Bronchial epithelial cell (primary cell): Measurements from ENCODE around the gene CHN1. TPM values are rescaled to one million over a fixed set of nuclear protein-coding genes. Genes with fewer than 3 reads are reported as not detected.
A peak's percentile ranks its signal among the peaks of the same experiment; 100 is the strongest.

Source experiments
- DNase-seq: peaks from one replicate; pipeline ENCODE4 v3.0.0-alpha.2; 2010; ENCODE audit warnings: low read depth
- FAIRE-seq: peaks from 2 replicates; lab custom pipeline; 2011; peaks lifted over from hg19 to GRCh38; lab: Jason Lieb, UNC
- H3K27me3 ChIP-seq: 2 replicates; pipeline ENCODE4 v1.5.1; 2011; ENCODE audit warnings: low read length; ENCODE audit not compliant: control insufficient read depth, insufficient read depth
- H3K36me3 ChIP-seq: 2 replicates; pipeline ENCODE4 v1.5.1; 2011; ENCODE audit warnings: low read length; ENCODE audit not compliant: control insufficient read depth, insufficient read depth
- H3K4me3 ChIP-seq: 2 replicates; pipeline ENCODE4 v1.5.1; 2011; ENCODE audit warnings: mild to moderate bottlenecking, low read depth, low read length, control low read depth
- total RNA-seq: library from RNA; depleted of rRNA; stranded (reverse); fragments of >200 nt; gene quantifications from 2 replicates; pipeline ENCODE4 v1.2.1, GENCODE V29; 2014
- TF ChIP-seq, protein P1 (sequence below): IDR thresholded peaks from 2 replicates; pipeline ENCODE4 v1.5.1; 2011; ENCODE audit warnings: mild to moderate bottlenecking, moderate library complexity, low read length, control low read depth, inconsistent platforms; ENCODE audit not compliant: insufficient read depth, severe bottlenecking

Gene CHN1, protein sequence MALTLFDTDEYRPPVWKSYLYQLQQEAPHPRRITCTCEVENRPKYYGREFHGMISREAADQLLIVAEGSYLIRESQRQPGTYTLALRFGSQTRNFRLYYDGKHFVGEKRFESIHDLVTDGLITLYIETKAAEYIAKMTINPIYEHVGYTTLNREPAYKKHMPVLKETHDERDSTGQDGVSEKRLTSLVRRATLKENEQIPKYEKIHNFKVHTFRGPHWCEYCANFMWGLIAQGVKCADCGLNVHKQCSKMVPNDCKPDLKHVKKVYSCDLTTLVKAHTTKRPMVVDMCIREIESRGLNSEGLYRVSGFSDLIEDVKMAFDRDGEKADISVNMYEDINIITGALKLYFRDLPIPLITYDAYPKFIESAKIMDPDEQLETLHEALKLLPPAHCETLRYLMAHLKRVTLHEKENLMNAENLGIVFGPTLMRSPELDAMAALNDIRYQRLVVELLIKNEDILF
- 0.64 and 2.6 TPM in 2 replicates for total RNA-seq

DNA sequence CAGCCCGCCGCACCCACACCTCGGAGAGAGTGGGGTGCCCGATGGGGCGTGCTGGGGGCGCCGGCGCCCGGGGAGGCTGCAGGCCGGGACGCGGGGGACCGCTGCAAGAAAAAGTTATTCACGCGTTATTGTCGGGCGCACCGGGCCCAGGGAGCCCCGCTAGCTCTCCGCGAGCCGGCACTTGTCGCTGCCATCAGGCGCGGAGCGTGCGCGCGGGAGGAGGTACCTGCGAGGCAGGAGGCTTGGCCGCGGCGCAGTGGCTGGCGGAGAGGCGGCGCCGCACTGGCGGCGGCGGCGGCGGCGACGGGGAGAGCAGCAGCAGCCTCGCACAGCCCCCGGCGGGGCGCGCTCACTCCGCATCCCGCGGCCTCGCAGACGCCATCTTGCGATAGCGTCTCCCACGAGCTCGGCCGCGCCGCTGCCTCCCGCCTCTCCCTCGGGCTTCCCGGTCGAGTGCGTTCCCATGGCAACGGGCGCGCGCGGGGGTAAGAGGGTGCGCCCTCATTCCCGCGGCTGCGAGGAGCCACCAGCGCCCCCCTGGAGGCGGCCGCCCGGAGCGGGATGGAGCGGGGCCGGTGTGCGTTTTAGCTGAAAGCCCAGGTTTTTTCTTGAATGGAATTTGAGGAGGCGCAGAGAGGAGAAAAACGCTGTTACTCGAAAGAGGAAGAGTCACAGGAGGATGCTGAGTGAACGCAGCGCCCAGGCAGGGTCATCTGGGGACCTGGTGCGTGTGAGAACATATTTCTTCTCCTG is at the start of gene CHN1:
CHN1 (minus strand) TSS at position 402 of the 753 bp plus-strand sequence. CDS start 469 bp downstream, outside the sequence.
- TF ChIP-seq, protein P1, sequence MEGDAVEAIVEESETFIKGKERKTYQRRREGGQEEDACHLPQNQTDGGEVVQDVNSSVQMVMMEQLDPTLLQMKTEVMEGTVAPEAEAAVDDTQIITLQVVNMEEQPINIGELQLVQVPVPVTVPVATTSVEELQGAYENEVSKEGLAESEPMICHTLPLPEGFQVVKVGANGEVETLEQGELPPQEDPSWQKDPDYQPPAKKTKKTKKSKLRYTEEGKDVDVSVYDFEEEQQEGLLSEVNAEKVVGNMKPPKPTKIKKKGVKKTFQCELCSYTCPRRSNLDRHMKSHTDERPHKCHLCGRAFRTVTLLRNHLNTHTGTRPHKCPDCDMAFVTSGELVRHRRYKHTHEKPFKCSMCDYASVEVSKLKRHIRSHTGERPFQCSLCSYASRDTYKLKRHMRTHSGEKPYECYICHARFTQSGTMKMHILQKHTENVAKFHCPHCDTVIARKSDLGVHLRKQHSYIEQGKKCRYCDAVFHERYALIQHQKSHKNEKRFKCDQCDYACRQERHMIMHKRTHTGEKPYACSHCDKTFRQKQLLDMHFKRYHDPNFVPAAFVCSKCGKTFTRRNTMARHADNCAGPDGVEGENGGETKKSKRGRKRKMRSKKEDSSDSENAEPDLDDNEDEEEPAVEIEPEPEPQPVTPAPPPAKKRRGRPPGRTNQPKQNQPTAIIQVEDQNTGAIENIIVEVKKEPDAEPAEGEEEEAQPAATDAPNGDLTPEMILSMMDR = no peak
- peak within 1 kb of the TSS; percentile 52 for H3K4me3 ChIP-seq
- H3K36me3 ChIP-seq = no peaks in the 10 kb centered on the region
- DNase-seq = no peak
- no peak for FAIRE-seq
- peaks cover 11% of the 10 kb centered on the region for H3K27me3 ChIP-seq

DNA sequence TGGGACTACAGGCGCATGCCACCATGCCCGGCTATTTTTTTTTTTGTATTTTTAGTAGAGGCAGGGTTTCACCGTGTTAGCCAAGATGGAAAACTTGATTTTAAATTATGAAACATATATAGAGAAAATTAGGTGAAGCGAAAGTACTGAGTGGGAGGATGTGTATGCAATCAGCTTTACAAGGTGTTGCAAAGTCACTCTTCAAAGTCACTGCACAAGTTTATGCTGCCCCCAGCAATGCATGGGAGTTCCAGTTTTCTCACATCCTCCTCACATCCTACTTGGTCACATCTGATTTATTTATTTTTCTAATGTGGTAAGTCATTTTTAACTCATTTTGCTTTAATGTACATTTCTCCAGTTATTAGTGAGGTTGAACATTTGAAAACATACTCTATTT is 49.2 kb upstream of the CHN1 start:
- no peaks in the 10 kb centered on the region for H3K36me3 ChIP-seq
- DNase-seq (no peak), FAIRE-seq (no peak)
- TF ChIP-seq, protein P1 = no peak
- no peak overlapping the region for H3K4me3 ChIP-seq
- no peaks in the 10 kb centered on the region for H3K27me3 ChIP-seq

DNA sequence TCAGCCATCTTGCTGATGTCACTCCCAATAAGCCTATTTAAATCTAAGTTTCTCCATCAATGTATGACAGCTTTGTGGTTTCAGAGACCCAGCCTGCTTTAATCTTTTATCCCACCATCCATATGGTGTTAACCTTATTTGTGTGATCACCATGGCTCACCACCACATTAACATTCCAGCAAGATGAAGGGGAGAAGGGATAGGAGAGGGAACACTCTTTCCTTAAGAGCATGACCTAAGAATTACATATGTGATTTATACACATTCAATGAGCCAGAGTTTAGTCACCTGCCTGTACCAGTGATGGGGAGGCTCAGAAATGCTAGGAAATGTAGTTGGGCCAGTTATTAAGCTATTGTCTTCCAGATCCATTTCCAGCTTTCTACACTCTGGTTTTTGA is 44.5 kb upstream of the CHN1 start:
- DNase-seq (peak; percentile 19), FAIRE-seq (no peak)
- TF ChIP-seq, protein P1 = no peak
- Histone ChIP-seq H3K27me3 (no peaks in the 10 kb centered on the region), H3K4me3 (no peak overlapping the region), H3K36me3 (no peaks in the 10 kb centered on the region)

DNA sequence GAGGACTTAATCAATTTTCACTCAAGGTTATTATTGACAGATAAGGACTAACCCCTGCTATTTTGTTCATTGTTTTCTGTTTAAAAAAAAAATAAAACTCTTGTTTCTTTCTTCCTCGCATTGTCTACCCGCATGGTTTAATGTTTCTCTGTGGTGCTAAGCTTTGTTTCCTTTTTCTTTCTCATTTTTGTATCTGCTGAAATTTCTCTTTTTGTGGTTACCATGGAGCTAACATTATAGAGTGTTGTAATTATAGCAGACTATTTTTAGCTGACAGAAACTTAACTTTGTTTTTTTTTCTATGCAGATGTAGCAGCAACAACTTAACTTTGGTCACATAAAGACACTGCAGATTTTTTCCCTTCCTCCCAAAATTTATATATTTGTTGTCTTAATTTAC is 43.1 kb upstream of the CHN1 start:
- FAIRE-seq = no peak
- Histone ChIP-seq H3K4me3 (no peak overlapping the region), H3K36me3 (no peaks in the 10 kb centered on the region), H3K27me3 (no peaks in the 10 kb centered on the region)
- TF ChIP-seq, protein P1 = no peak
- no peak for DNase-seq

DNA sequence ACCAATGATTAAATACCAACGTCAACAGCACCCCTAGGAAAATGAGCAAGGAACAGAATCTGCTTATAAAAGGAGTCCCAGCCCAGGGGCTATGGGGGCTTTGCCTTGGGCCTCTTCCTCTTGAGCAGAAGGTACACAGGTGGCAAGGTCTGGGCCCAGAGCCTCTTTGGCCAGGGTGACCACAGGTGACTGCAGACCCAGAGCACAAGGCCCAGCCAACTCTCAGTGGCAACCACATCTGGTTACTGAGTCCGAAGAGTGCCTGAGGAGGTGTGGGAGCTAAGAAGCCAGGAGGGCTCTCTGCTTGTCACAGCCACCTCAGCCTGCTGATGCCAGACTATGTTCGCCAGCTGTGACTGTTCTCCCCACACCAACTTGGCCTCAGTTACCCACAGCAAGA is 34.3 kb upstream of the CHN1 start:
- Histone ChIP-seq H3K36me3 (no peaks in the 10 kb centered on the region), H3K27me3 (no peaks in the 10 kb centered on the region), H3K4me3 (no peak overlapping the region)
- TF ChIP-seq, protein P1 = no peak
- no peak for FAIRE-seq
- DNase-seq = no peak
